Upper lobe of left lung (tissue), 6 donors: ENCODE measurements around the gene MYH13. TPM values are rescaled to one million over a fixed set of nuclear protein-coding genes. Genes with fewer than 3 reads are reported as not detected.

Experiments
- ATAC-seq, 2 donors: fragments of 200-7000 bp; cut with Tn5 transposase; one replicate each; pipeline ENCODE4 v1.9.1; 2022; ENCODE audit warnings: mild to moderate bottlenecking in 2 of 2, moderate library complexity in 2 of 2; ENCODE audit not compliant: low FRiP score in 2 of 2
- DNase-seq, 2 donors: peaks; one replicate each; pipeline ENCODE4 v3.0.0-alpha.2; 2019 to 2020
- H3K27ac ChIP-seq, 4 donors: fragments of 200-600 bp; sonication (generic); one replicate each; pipeline ENCODE4 v1.5.1; 2016 to 2019
- H3K27me3 ChIP-seq, 4 donors: fragments of 200-600 bp; sonication (generic); one replicate each; pipeline ENCODE4 v1.5.1; 2017 to 2019
- H3K36me3 ChIP-seq, 4 donors: fragments of 200-600 bp; sonication (generic); one replicate each; pipeline ENCODE4 v1.5.1; 2016 to 2019
- H3K4me1 ChIP-seq, 4 donors: fragments of 200-600 bp; sonication (generic); one replicate each; pipeline ENCODE4 v1.5.1; 2018 to 2019
- H3K4me3 ChIP-seq, 4 donors: fragments of 200-600 bp; sonication (generic); one replicate each; pipeline ENCODE4 v1.5.1; 2017 to 2019; ENCODE audit warnings: mild to moderate bottlenecking in 2 of 4, moderate library complexity in 1 of 4
- H3K9me3 ChIP-seq, 4 donors: fragments of 200-600 bp; sonication (generic); one replicate each; pipeline ENCODE4 v1.5.1; 2018 to 2019
- CTCF ChIP-seq, 6 experiments: fragments of 450-650 bp in 4 of 6; fragments of 200-600 bp in 2 of 6; sonication (generic) in 2 of 6; IDR thresholded peaks; one replicate each; pipeline ENCODE4 v1.5.1; 2016 to 2019; ENCODE audit warnings: antibody characterized with exemption in 6 of 6
- EP300 ChIP-seq, 4 donors: sonication (generic); formaldehyde crosslinking; IDR thresholded peaks; one replicate each; pipeline ENCODE4 v1.5.1; 2017; ENCODE audit warnings: antibody characterized with exemption in 4 of 4, control low read depth in 2 of 4
- POLR2A ChIP-seq, 4 donors: fragments of 450-650 bp; IDR thresholded peaks; one replicate each; pipeline ENCODE4 v1.5.1; 2016 to 2017; ENCODE audit warnings: antibody characterized with exemption in 4 of 4, mild to moderate bottlenecking in 2 of 4
- POLR2AphosphoS5 ChIP-seq, 2 donors: sonication (generic); formaldehyde crosslinking; IDR thresholded peaks; one replicate each; pipeline ENCODE4 v1.5.1; 2017; ENCODE audit warnings: antibody characterized with exemption in 2 of 2
- WGBS, 2 donors: methylation state at CpG; one replicate each; pipeline ENCODE4 v1.1.5; 2017 to 2018; 5-methylcytosine and 5-hydroxymethylcytosine counted together
- total RNA-seq, 6 donors: library from RNA; depleted of rRNA in 4 of 6; stranded (reverse); fragments of >200 nt in 4 of 6; gene quantifications; one replicate each; pipeline versions ENCODE4 v1.1.0 to v1.2.1, GENCODE V29; 2016 to 2021
- donor health status: DM: no; HTN: no; CAD: no; lungs with moderate emphysema.
- donor health status: DM: no; HTN: yes; CAD: no; lungs with severe emphysema.

Gene MYH13
- total RNA-seq, 6 donors from 2014 or later: 0.09 to 1.0 TPM; not detected in 4

GRCh38 chr17:10415161-10415560 lies 42.4 kb upstream of the MYH13 start:
- Histone ChIP-seq H3K4me1 (no peaks in the 10 kb centered on the region), H3K9me3 (no peaks in the 10 kb centered on the region), H3K4me3 (no peak overlapping the region), H3K27ac (no peak overlapping the region), H3K36me3 (no peaks in the 10 kb centered on the region), H3K27me3 (no peaks in the 10 kb centered on the region)
- 75 to 84% methylated on average over 4 of the region's 4 CpGs for WGBS, 2 donors
- no peak for ATAC-seq
- no peak for TF ChIP-seq CTCF (IDR thresholded peaks at IDR 0.05)
- TF ChIP-seq POLR2AphosphoS5 (IDR thresholded peaks at IDR 0.05): no peak
- no peak for TF ChIP-seq POLR2A (IDR thresholded peaks at IDR 0.05)
- no peak for TF ChIP-seq EP300 (IDR thresholded peaks at IDR 0.05)
- DNase-seq: no peak

GRCh38 chr17:10403589-10403988 lies 30.8 kb upstream of the MYH13 start:
- no peak overlapping the region for H3K4me3 ChIP-seq
- no peaks in the 10 kb centered on the region for H3K4me1 ChIP-seq
- no peaks in the 10 kb centered on the region for H3K36me3 ChIP-seq
- no peak for DNase-seq
- no peak for ATAC-seq
- no peaks in the 10 kb centered on the region for H3K9me3 ChIP-seq
- TF ChIP-seq POLR2A (IDR thresholded peaks at IDR 0.05): no peak
- TF ChIP-seq POLR2AphosphoS5 (IDR thresholded peaks at IDR 0.05): no peak
- no peak for TF ChIP-seq EP300 (IDR thresholded peaks at IDR 0.05)
- TF ChIP-seq CTCF (IDR thresholded peaks at IDR 0.05): no peak
- no peaks in the 10 kb centered on the region for H3K27me3 ChIP-seq
- H3K27ac ChIP-seq: no peak overlapping the region

- H3K27ac ChIP-seq: no peak overlapping the region
- DNase-seq (no peak), ATAC-seq (no peak)
- no peaks in the 10 kb centered on the region for H3K36me3 ChIP-seq
- no peaks in the 10 kb centered on the region for H3K27me3 ChIP-seq
- H3K4me1 ChIP-seq: no peaks in the 10 kb centered on the region
- no peaks in the 10 kb centered on the region for H3K9me3 ChIP-seq
- WGBS, 2 donors: 87 to 88% methylated on average over 9 of the region's 9 CpGs
- no peak for TF ChIP-seq CTCF (IDR thresholded peaks at IDR 0.05)
- TF ChIP-seq POLR2A (IDR thresholded peaks at IDR 0.05): no peak
- TF ChIP-seq EP300 (IDR thresholded peaks at IDR 0.05): no peak
- TF ChIP-seq POLR2AphosphoS5 (IDR thresholded peaks at IDR 0.05): no peak
- H3K4me3 ChIP-seq: no peak overlapping the region
Observed at GRCh38 chr17:10398352-10398751, 25.5 kb upstream of the MYH13 start.

GRCh38 chr17:10396524-10397163 lies 23.8 kb upstream of the MYH13 start:
- no peaks in the 10 kb centered on the region for H3K9me3 ChIP-seq
- no peaks in the 10 kb centered on the region for H3K4me1 ChIP-seq
- H3K27ac ChIP-seq: no peak overlapping the region
- 74 to 79% methylated on average over 14 of the region's 14 CpGs for WGBS, 2 donors
- TF ChIP-seq POLR2AphosphoS5 (IDR thresholded peaks at IDR 0.05) (no peak), POLR2A (IDR thresholded peaks at IDR 0.05) (no peak), CTCF (IDR thresholded peaks at IDR 0.05) (no peak), EP300 (IDR thresholded peaks at IDR 0.05) (no peak)
- DNase-seq (no peak), ATAC-seq (no peak)
- H3K27me3 ChIP-seq: no peaks in the 10 kb centered on the region
- H3K36me3 ChIP-seq: no peaks in the 10 kb centered on the region
- H3K4me3 ChIP-seq: no peak overlapping the region

GRCh38 chr17:10394201-10394887 lies 21.5 kb upstream of the MYH13 start:
- Histone ChIP-seq H3K4me3 (no peak overlapping the region), H3K9me3 (no peaks in the 10 kb centered on the region), H3K36me3 (no peaks in the 10 kb centered on the region), H3K27me3 (no peaks in the 10 kb centered on the region), H3K4me1 (no peaks in the 10 kb centered on the region), H3K27ac (no peak overlapping the region)
- TF ChIP-seq POLR2AphosphoS5 (IDR thresholded peaks at IDR 0.05) (no peak), EP300 (IDR thresholded peaks at IDR 0.05) (no peak), POLR2A (IDR thresholded peaks at IDR 0.05) (no peak), CTCF (IDR thresholded peaks at IDR 0.05) (no peak)
- ATAC-seq: no peak
- DNase-seq: no peak
- WGBS, 2 donors: 82 to 91% methylated on average over 6 of the region's 6 CpGs
